ENCODE data around the gene HOXD11. TPM values are rescaled to one million over a fixed set of nuclear protein-coding genes. Genes with fewer than 3 reads are reported as not detected.
A peak's percentile ranks its signal among the peaks of the same experiment; 100 is the strongest.

Gene HOXD11
- polyA plus RNA-seq, 1 experiment = not detected

GRCh38 chr2:176138923-176139660 lies 32.0 kb downstream of the HOXD11 start:
- H3K4me3 ChIP-seq (ENCODE audit: low read depth, low read length) = no peak overlapping the region
- DNase-seq (ENCODE audit: low read depth, low spot score) = no peak
- no peak overlapping the region for H3K27ac ChIP-seq (ENCODE audit: low read depth, low read length)
- H3K27me3 ChIP-seq (ENCODE audit: control insufficient read depth, insufficient read depth, low read length) = peaks cover 86% of the 10 kb centered on the region
- ChIA-PET POLR2A (no interaction called here), CTCF (interaction anchor here (0.6 to 6.5 kb wide), 13 partner anchors 8 to 675 kb away, joined by 3 to 114 read pairs (median 11); partner anchors contain the start of gene HOXD4)
- no peak for TF ChIP-seq CTCF (IDR thresholded peaks at IDR 0.05; ENCODE audit: low read depth, low read length)
- H3K9me3 ChIP-seq (ENCODE audit: control insufficient read depth, insufficient read depth, low read length) = peaks cover 13% of the 10 kb centered on the region

- POLR2A ChIA-PET = interaction anchor here (0.6 kb wide), 2 partner anchors 514 to 936 kb away, joined by 3 read pairs; no protein-coding TSS in a partner anchor
- no peak for TF ChIP-seq CTCF (IDR thresholded peaks at IDR 0.05; ENCODE audit: low read depth, low read length)
- peaks cover 78% of the 10 kb centered on the region for H3K27me3 ChIP-seq (ENCODE audit: control insufficient read depth, insufficient read depth, low read length)
- peaks cover 13% of the 10 kb centered on the region for H3K9me3 ChIP-seq (ENCODE audit: control insufficient read depth, insufficient read depth, low read length)
- no peak overlapping the region for H3K27ac ChIP-seq (ENCODE audit: low read depth, low read length)
- peak overlapping the region; percentile 58 for H3K4me3 ChIP-seq (ENCODE audit: low read depth, low read length)
- CTCF ChIA-PET = interaction anchor here (0.6 to 6.5 kb wide), 65 partner anchors 9 to 1594 kb away, joined by 3 to 114 read pairs (median 5); partner anchors contain the start of gene HOXD4
- DNase-seq (ENCODE audit: low read depth, low spot score) = no peak
Measured at GRCh38 chr2:176139661-176140512, 32.8 kb downstream of the HOXD11 start.

GRCh38 chr2:176140513-176141317 lies 33.6 kb downstream of the HOXD11 start:
- CTCF ChIA-PET = interaction anchor here (0.5 to 6.5 kb wide), 76 partner anchors 8 to 1593 kb away, joined by 3 to 114 read pairs (median 4); partner anchors contain the start of gene HOXD4
- POLR2A ChIA-PET = interaction anchor here (0.6 kb wide), 2 partner anchors 513 to 937 kb away, joined by 3 read pairs; no protein-coding TSS in a partner anchor
- H3K27ac ChIP-seq (ENCODE audit: low read depth, low read length) = no peak overlapping the region
- DNase-seq (ENCODE audit: low read depth, low spot score) = peak; percentile 4
- peak; percentile 73 for TF ChIP-seq CTCF (IDR thresholded peaks at IDR 0.05; ENCODE audit: low read depth, low read length)
- peaks cover 13% of the 10 kb centered on the region for H3K9me3 ChIP-seq (ENCODE audit: control insufficient read depth, insufficient read depth, low read length)
- H3K4me3 ChIP-seq (ENCODE audit: low read depth, low read length) = peak overlapping the region; percentile 58
- H3K27me3 ChIP-seq (ENCODE audit: control insufficient read depth, insufficient read depth, low read length) = peaks cover 78% of the 10 kb centered on the region

GRCh38 chr2:176142281-176142680 lies 35.2 kb downstream of the HOXD11 start:
- Histone ChIP-seq H3K27ac (ENCODE audit: low read depth, low read length) (no peak overlapping the region), H3K9me3 (ENCODE audit: control insufficient read depth, insufficient read depth, low read length) (peaks cover 9% of the 10 kb centered on the region), H3K4me3 (ENCODE audit: low read depth, low read length) (no peak overlapping the region), H3K27me3 (ENCODE audit: control insufficient read depth, insufficient read depth, low read length) (peaks cover 79% of the 10 kb centered on the region)
- TF ChIP-seq CTCF (IDR thresholded peaks at IDR 0.05; ENCODE audit: low read depth, low read length) = no peak
- ChIA-PET POLR2A (no interaction called here), CTCF (interaction anchor here (1.4 to 3.1 kb wide), 2 partner anchors 312 to 497 kb away, joined by 4 to 21 read pairs; no protein-coding TSS in a partner anchor)
- DNase-seq (ENCODE audit: low read depth, low spot score) = no peak

All from AG04450 (cell line).